GM19035 (cell line): ENCODE results near the gene ADAMTS10.
"Not testable (repeated sequence)": the region's sequence is repeated elsewhere in the genome, so short reads cannot be mapped to it uniquely, and the experiment has no call there.

Source experiments
- ATAC-seq: cut with Tn5 transposase; IDR thresholded peaks from one replicate; pipeline ENCODE4 v1.9.1; 2021; ENCODE audit not compliant: unreplicated experiment

The ADAMTS10 gene

DNA sequence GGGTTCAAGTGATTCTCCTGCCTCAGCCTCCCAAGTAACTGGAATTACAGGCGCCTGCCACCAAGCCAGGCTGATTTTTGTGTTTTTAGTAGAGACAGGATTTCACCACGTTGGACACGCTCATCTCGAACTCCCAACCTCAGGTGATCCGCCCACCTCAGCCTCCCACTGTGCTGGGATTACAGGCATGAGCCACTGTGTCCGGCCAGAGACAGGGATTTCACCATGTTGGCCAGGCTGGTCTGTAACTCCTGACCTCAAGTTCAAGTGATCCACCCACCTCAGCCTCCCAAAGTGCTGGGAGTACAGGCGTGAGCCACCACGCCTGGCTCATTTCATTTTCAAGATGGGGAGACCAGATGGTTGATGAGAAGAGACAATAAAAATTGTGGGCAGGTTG, 45.6 kb downstream of the ADAMTS10 start:
- not testable (repeated sequence) for ATAC-seq

DNA sequence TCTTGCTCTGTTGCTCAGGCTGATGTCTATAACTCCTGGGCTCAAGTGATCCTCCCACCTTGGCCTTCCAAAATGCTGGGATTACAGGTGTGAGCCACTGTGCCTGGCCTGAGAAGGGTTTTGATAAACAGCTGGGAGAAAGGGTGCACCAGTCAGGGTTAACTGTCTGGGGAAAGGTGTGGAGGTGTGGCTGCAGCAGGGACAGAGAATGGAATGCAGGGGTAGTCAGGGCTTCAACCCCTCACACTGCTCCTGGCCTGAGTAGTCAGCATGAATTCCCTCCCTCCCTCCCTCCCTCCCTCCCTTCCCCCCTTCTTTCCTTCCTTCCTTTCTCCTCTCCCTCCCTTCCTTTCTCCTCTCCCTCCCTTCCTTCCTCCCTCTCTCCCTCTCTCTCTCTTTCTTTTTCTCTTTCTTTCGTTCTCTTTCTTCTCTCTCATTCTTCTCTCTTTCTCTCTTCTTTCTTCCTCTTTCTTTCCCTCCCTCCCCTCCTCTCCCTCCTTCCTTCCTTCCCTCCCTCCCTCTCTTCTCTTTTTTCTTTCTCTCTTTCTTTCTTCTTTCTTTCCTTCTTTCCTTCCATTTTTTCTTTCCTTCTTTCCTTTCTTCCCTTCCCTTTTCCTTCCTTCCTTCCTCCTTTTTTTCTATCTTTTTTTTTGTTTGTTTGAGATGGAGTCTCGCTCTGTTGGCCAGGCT, 49.3 kb downstream of the ADAMTS10 start:
- ATAC-seq = no peak

DNA sequence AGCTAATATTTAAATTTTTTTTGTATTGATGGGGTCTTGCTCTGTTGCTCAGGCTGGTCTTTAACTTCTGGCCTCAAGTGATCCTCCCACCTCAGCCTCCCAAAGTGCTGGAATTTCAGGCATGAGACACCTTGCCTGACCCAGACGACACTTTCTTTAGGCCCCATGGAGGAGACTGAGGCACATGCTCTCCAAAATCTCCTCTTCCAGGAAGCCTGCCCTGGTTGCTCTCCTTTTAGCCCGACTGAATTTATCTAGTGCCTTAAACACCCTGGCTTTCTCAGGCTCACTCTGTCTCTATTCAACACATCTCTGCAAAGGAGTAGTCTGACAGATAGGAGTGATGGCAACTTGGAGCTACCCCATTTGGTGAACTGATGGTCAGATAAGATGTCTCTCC, 52.2 kb downstream of the ADAMTS10 start:
- ATAC-seq = no peak

DNA sequence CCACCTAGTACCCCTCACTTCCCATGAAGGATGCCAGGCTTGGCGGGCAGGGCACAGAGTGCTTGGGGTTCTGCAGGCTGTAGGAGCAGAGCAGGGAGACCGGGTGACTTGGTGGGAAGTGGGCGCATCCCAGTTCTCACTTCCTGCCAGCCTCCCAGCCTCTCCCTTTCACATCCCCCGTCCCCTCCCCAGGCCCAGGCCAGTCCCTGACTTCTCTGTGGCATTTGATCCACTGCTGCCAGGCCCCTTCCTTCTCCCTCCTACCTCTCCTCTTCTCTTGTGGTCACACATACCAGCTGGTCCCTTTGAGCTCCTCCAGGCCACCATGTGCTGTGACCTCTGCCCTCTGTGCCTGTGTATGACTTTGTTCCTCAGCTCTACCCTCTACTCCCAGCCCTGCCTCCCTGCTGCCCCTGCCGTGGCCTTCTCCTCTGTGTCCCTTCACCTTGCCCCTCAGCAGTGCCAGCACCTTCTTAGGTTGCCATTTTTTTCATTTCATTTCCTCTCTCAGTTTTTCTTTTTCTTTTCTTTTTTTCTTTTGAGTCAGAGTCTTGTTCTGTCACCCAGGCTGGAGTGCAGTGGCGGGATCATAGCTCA, 52.8 kb downstream of the ADAMTS10 start:
- ATAC-seq = no peak

DNA sequence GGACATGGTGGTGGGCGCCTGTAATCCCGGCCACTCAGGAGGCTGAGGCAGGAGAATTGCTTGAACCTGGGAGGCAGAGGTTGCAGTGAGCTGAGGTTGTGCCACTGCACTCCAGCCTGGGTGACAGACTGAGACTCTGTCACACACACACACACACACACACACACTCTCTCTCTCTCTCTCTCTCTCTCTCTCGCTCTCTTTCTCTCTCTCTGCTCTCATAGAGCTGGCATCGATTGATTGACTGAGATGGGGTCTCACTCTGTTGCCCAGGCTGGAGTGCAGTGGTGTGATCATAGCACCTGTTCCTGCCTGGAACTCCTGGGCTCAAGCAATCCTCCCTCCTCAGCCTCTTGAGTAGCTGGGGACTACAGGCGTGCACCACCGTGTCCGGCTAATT, 56.8 kb downstream of the ADAMTS10 start:
- not testable (repeated sequence) for ATAC-seq

DNA sequence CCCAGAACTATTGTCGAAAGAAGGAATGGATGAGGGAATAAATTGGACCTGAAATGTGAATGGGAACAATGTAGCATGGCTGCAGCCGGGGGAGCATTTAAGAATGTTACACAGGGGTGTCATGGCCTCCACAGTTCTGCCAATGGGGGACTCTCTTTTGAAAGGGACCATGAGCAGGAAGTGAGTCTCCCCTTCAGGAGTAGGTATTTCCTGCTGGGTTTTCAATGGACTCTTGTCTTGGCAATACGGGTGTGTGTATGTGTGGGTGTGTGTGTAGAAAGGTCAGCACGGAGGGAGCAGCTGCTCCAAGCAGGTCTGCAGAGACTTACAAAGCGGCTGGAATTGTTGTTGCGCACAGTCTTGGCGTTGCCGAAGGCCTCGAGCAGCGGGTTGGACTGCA, 57.7 kb downstream of the ADAMTS10 start:
- ATAC-seq = no peak

DNA sequence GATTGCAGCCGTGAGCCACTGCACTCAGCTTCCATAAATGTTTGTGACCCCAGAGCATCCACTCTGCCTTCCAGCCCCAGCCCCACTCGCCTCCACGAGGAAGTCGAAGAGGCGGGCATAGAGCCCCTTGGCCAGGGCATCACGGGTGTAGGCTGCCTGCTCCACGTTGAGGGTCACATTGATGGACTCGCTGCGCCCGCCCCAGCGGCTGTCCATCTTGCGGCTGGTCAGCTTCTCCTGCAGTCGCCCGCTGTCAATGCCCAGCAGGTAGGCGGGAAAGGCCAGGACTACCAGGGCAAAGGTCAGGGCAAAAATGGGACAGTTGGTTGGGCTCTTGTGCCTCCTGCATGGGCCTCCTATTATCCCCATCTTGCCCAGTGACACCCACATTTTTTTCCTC, 60.4 kb downstream of the ADAMTS10 start:
- no peak for ATAC-seq

DNA sequence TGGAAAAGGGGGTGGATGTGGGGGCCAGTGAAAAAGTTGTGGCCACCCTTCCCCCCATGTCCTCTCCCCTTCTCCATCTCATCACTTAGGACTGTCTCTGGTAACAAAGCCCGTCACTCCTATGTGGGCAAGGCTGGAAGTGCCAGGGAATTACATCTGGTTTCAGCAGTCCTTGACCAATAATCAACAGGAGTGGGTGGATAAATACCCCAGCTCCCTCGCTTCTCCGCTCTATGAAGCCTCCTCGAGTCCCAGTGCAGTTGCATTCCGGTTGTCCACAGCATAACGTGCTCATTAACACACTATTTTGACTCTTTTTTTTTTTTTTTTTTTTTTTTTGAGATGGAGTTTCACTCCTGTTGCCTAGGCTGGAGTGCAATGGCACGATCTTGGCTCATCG, 64.8 kb downstream of the ADAMTS10 start:
- ATAC-seq = no peak

DNA sequence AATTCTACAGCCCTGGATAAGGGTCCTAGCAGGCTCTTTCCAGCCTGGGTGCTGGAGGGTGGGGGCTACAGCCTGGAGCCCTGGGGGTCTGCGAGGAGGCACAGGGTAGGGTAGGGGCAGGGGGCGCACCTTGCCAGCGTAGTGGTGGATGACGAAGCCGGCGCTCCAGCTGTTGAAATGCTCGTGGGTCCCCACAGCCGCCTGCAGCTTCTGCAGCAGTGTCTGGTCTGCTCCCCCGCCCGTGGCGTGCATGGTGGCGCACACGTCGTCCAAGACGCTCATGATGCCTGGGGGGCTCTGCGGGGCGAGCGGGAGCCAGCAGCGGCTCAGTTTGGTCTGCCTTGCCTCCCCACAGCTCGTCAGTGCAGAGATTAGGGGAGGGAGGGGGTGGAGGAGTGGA, 66.3 kb downstream of the ADAMTS10 start:
- no peak for ATAC-seq

DNA sequence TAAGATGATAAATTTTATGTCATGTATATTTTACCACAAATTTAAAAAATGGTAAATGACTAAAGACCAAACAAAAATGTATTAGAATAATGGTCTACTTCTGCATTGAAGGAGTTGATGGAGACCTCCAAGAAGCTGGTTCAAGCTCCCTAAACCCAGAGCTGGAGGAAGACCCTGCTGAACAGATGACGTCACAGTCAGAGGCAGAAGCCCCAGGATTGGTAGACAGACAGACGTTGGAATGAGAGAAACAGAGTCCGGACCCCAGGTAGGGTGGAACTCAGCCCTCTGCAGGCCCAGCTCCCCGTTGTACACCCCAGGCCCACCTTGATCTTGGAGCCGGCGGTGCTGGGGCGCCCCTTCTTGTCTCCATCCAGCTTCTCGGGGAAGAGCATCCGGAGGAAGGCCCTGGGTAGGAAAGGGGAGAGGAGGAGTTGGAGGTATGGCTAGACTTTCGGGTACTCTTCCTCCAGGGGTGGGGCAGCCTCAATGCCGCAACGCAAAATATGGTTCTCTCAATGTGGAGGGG, 70.8 kb downstream of the ADAMTS10 start:
- no peak for ATAC-seq

DNA sequence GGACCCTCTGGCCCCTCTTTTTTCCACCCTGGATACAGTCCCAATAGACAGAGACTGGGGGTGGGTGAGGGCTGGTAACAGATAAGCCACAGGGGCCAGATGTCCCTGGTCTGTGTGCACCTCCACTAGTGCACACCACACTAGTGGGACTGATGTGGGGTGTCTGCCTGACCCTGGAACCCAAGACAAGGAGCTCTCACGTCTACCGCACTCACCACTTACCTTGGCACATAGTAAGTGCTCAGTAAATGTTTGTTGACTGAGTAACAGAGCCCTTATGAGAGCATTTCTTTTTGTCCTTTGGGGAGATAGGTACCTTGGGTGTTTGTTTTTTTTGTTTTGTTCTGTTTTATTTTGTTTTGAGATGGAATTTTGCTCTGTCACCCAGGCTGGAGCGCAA, 73.4 kb downstream of the ADAMTS10 start:
- no peak for ATAC-seq

DNA sequence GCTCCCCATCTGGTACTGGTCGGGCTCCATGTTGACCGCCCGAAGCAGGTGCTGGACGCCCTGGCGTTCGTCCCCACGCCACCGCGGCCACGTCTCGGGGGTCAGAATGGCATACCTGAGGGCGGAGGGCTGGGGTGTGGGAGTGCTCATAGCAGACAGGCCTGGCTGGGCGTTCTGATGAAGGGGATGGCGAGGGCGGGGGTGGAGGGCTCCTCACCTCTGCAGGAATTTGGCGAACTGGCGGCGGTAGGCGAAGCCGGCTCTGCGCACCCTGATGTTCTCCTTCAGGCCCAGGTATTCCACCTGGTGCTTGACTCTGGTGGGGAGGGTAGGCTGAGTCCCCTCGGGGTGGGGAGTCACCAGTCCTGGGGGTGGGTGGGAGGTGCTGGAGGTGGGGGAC, 74.2 kb downstream of the ADAMTS10 start:
- no peak for ATAC-seq

DNA sequence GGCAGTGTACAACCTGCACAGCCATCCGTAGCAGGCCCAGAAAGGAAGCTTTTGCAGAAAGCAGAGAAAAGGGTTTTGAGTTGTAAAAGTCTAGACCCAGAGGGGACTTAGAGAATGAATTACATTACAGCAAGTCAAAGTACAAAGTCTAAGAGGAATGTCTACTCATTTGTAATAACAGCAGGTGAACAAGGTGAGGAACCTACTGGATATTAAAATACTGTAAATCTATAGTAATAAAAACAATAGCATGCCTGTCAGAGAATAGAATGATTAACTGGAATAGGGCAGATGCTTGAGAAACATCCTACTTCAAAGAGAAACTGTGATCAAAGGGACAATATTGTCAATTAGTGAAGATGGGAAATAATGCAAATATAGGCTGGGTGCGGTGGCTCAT, 78.3 kb downstream of the ADAMTS10 start:
- no peak for ATAC-seq

DNA sequence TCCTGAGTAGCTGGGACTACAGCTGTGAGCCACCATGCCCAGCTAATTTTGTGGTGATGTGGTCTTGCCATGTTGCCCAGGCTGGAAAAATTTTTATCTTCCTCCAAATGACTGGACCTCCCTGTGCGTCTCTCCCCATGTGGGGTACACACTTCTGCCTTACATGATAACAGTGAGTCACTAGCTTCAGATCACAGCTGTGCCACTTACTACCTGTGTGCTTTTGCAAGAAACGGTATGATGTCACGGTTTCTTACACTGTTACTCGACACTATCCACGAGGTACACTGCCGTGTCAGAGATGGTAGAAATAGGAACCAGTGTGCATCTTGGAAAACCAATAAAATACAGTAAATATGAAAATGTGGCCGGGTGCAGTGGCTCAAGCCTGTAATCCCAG, 79.0 kb downstream of the ADAMTS10 start:
- ATAC-seq = no peak
